ENCODE data around the gene SYNPR. TPM values are rescaled to one million over a fixed set of nuclear protein-coding genes. Genes with fewer than 3 reads are reported as not detected.

SYNPR gene
- total RNA-seq, 6 experiments from 2014 or later, result not detected

GRCh38 chr3:63462732-63463131 lies 184.6 kb downstream of the SYNPR start:
- H3K4me1 Mint-ChIP-seq (ENCODE audit: low read depth), result no peaks in the 10 kb centered on the region
- peaks cover 1% of the 10 kb centered on the region for H3K27me3 Mint-ChIP-seq (ENCODE audit: insufficient read depth)
- no peak for DNase-seq
- H3K4me3 Mint-ChIP-seq, result no peak overlapping the region
- no peak overlapping the region for H3K27ac Mint-ChIP-seq
- no peaks in the 10 kb centered on the region for H3K9me3 Mint-ChIP-seq
- 0 out of 2 replicates have a peak, but pooled peaks have one; percentile 13 for TF ChIP-seq CTCF (IDR thresholded peaks at IDR 0.05)
- H3K36me3 Mint-ChIP-seq (ENCODE audit: low read depth), result no peaks in the 10 kb centered on the region

- H3K9me3 Mint-ChIP-seq, result no peaks in the 10 kb centered on the region
- H3K36me3 Mint-ChIP-seq (ENCODE audit: low read depth), result no peaks in the 10 kb centered on the region
- no peak overlapping the region for H3K27ac Mint-ChIP-seq
- H3K4me3 Mint-ChIP-seq, result no peak overlapping the region
- no peaks in the 10 kb centered on the region for H3K4me1 Mint-ChIP-seq (ENCODE audit: low read depth)
- no peak for DNase-seq
- no peaks in the 10 kb centered on the region; the same call in 1 of the 2 replicates for H3K27me3 Mint-ChIP-seq (ENCODE audit: insufficient read depth)
- no peak for TF ChIP-seq CTCF (IDR thresholded peaks at IDR 0.05)
Observed at GRCh38 chr3:63467392-63467791, 189.3 kb downstream of the SYNPR start.

- Mint-ChIP-seq H3K36me3 (ENCODE audit: low read depth) (no peaks in the 10 kb centered on the region), H3K9me3 (no peaks in the 10 kb centered on the region), H3K4me3 (no peak overlapping the region), H3K27me3 (ENCODE audit: insufficient read depth) (no peaks in the 10 kb centered on the region; the same call in 1 of the 2 replicates), H3K4me1 (ENCODE audit: low read depth) (no peaks in the 10 kb centered on the region), H3K27ac (no peak overlapping the region)
- TF ChIP-seq CTCF (IDR thresholded peaks at IDR 0.05), result no peak
- no peak for DNase-seq
Observed at GRCh38 chr3:63470745-63471144, 192.6 kb downstream of the SYNPR start.

GRCh38 chr3:63471781-63472180 lies 193.7 kb downstream of the SYNPR start:
- no peak overlapping the region for H3K27ac Mint-ChIP-seq
- H3K4me1 Mint-ChIP-seq (ENCODE audit: low read depth), result no peaks in the 10 kb centered on the region
- no peak for DNase-seq
- H3K4me3 Mint-ChIP-seq, result no peak overlapping the region
- H3K36me3 Mint-ChIP-seq (ENCODE audit: low read depth), result no peaks in the 10 kb centered on the region
- no peak for TF ChIP-seq CTCF (IDR thresholded peaks at IDR 0.05)
- no peaks in the 10 kb centered on the region for H3K9me3 Mint-ChIP-seq
- peaks cover under 1% of the 10 kb centered on the region; the same call in 1 of the 2 replicates for H3K27me3 Mint-ChIP-seq (ENCODE audit: insufficient read depth)

GRCh38 chr3:63473641-63474166 lies 195.6 kb downstream of the SYNPR start:
- Mint-ChIP-seq H3K27ac (no peak overlapping the region), H3K4me3 (no peak overlapping the region), H3K9me3 (no peaks in the 10 kb centered on the region), H3K4me1 (ENCODE audit: low read depth) (no peaks in the 10 kb centered on the region), H3K36me3 (ENCODE audit: low read depth) (no peaks in the 10 kb centered on the region), H3K27me3 (ENCODE audit: insufficient read depth) (peaks cover 2% of the 10 kb centered on the region; the same call in 1 of the 2 replicates)
- no peak for DNase-seq
- no peak for TF ChIP-seq CTCF (IDR thresholded peaks at IDR 0.05)
